ENCODE data around the gene TRAF7.
"Not testable (repeated sequence)": the region's sequence is repeated elsewhere in the genome, so short reads cannot be mapped to it uniquely, and the experiment has no call there.

DNA sequence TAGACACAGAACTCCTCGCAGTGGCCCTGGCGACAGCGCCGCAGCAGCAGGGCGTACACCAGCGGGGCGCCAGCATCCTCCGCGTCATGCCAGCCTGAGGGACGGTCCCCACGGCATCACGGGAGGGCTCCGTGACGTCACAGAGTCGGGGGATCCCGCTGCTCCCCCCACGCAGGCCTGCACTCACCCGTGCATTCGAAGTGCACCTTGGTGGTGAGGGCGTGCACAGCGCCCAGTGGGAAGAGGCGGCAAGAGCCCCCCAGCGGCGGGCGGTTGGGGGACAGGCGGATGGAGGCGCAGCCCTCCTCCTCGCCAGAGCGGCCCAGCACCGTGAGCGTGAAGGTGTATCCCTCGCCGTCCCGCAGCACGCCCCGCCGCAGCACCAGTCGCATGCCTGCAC, 49.4 kb upstream of the TRAF7 start:
- TF ChIP-seq, protein P1, sequence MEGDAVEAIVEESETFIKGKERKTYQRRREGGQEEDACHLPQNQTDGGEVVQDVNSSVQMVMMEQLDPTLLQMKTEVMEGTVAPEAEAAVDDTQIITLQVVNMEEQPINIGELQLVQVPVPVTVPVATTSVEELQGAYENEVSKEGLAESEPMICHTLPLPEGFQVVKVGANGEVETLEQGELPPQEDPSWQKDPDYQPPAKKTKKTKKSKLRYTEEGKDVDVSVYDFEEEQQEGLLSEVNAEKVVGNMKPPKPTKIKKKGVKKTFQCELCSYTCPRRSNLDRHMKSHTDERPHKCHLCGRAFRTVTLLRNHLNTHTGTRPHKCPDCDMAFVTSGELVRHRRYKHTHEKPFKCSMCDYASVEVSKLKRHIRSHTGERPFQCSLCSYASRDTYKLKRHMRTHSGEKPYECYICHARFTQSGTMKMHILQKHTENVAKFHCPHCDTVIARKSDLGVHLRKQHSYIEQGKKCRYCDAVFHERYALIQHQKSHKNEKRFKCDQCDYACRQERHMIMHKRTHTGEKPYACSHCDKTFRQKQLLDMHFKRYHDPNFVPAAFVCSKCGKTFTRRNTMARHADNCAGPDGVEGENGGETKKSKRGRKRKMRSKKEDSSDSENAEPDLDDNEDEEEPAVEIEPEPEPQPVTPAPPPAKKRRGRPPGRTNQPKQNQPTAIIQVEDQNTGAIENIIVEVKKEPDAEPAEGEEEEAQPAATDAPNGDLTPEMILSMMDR (IDR thresholded peaks at IDR 0.05) = not testable (repeated sequence)
- TF ChIP-seq EP300 (IDR thresholded peaks at IDR 0.05); POLR2AphosphoS5 (IDR thresholded peaks at IDR 0.05); POLR2A (IDR thresholded peaks at IDR 0.05; ENCODE audit: low read depth): not testable (repeated sequence)
